Liver (tissue), 3 donors: ENCODE measurements around the gene SPTBN4.

Experiments
- EGR1 ChIP-seq, 2 donors: IDR thresholded peaks; 2 replicates each; pipeline ENCODE4 v1.6.1; 2016 to 2018; ENCODE audit warnings: antibody characterized with exemption in 2 of 2, low read depth in 2 of 2
- FOXA1 ChIP-seq: IDR thresholded peaks from 2 replicates; pipeline ENCODE4 v1.6.1; 2016; ENCODE audit warnings: antibody characterized with exemption
- GABPA ChIP-seq, 2 donors: IDR thresholded peaks in 1 of 2; conservative IDR thresholded peaks in 1 of 2; 2 replicates each; pipeline ENCODE4 v1.6.1; 2016; ENCODE audit warnings: antibody characterized with exemption in 2 of 2, mild to moderate bottlenecking in 1 of 2, moderate library complexity in 1 of 2
- HNF4G ChIP-seq: IDR thresholded peaks from 2 replicates; pipeline ENCODE4 v1.6.1; 2016; ENCODE audit warnings: antibody characterized with exemption
- MAX ChIP-seq: IDR thresholded peaks from 2 replicates; pipeline ENCODE4 v1.6.1; 2016; ENCODE audit warnings: antibody characterized with exemption
- RAD21 ChIP-seq, 2 donors: IDR thresholded peaks; 2 replicates each; pipeline ENCODE4 v1.6.1; 2016; ENCODE audit warnings: antibody characterized with exemption in 2 of 2, mild to moderate bottlenecking in 2 of 2
- RXRA ChIP-seq, 2 donors: IDR thresholded peaks; 2 replicates each; pipeline ENCODE4 v1.6.1; 2017 to 2018; ENCODE audit warnings: antibody characterized with exemption in 2 of 2, mild to moderate bottlenecking in 1 of 2
- SP1 ChIP-seq: IDR thresholded peaks from 2 replicates; pipeline ENCODE4 v1.6.1; 2018; ENCODE audit warnings: antibody characterized with exemption, mild to moderate bottlenecking
- TAF1 ChIP-seq: conservative IDR thresholded peaks from 2 replicates; pipeline ENCODE4 v1.6.1; 2016; ENCODE audit warnings: antibody characterized with exemption, mild to moderate bottlenecking
- YY1 ChIP-seq: IDR thresholded peaks from 2 replicates; pipeline ENCODE4 v1.6.1; 2016; ENCODE audit warnings: antibody characterized with exemption, mild to moderate bottlenecking
- ZBTB33 ChIP-seq: IDR thresholded peaks from 2 replicates; pipeline ENCODE4 v1.6.1; 2016; ENCODE audit warnings: antibody characterized with exemption
- TF ChIP-seq, protein P1 (sequence below): fragments of 150-350 bp; IDR thresholded peaks from 2 replicates; pipeline ENCODE4 v1.5.1; 2017; ENCODE audit warnings: improper control_type of control experiment, low read depth, low read length; ENCODE audit not compliant: missing input control
- donor health status: healthy.
- donor health status: healthy.

GRCh38 chr19:40512473-40513344, 45.9 kb downstream of the SPTBN4 start:
- TF ChIP-seq, protein P1, sequence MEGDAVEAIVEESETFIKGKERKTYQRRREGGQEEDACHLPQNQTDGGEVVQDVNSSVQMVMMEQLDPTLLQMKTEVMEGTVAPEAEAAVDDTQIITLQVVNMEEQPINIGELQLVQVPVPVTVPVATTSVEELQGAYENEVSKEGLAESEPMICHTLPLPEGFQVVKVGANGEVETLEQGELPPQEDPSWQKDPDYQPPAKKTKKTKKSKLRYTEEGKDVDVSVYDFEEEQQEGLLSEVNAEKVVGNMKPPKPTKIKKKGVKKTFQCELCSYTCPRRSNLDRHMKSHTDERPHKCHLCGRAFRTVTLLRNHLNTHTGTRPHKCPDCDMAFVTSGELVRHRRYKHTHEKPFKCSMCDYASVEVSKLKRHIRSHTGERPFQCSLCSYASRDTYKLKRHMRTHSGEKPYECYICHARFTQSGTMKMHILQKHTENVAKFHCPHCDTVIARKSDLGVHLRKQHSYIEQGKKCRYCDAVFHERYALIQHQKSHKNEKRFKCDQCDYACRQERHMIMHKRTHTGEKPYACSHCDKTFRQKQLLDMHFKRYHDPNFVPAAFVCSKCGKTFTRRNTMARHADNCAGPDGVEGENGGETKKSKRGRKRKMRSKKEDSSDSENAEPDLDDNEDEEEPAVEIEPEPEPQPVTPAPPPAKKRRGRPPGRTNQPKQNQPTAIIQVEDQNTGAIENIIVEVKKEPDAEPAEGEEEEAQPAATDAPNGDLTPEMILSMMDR: no peak
- TF ChIP-seq RXRA (IDR thresholded peaks at IDR 0.05): no peak
- no peak for TF ChIP-seq RAD21 (IDR thresholded peaks at IDR 0.05)
- TF ChIP-seq SP1: no peak
- TF ChIP-seq ZBTB33: no peak
- no peak for TF ChIP-seq TAF1
- TF ChIP-seq GABPA (IDR thresholded peaks at IDR 0.05 in 1 of 2, conservative IDR thresholded peaks at IDR 0.05 in 1 of 2): no peak
- no peak for TF ChIP-seq YY1
- TF ChIP-seq FOXA1: no peak
- no peak for TF ChIP-seq HNF4G
- TF ChIP-seq EGR1 (IDR thresholded peaks at IDR 0.05; ENCODE audit: low read depth in 2 of 2): no peak
- no peak for TF ChIP-seq MAX
